ENCODE results near the gene DNAJC24. TPM values are rescaled to one million over a fixed set of nuclear protein-coding genes. Genes with fewer than 3 reads are reported as not detected.

DNAJC24 gene
- total RNA-seq, 4 donors from 2014 or later: 15.4 to 22.1 (median 19.0) TPM

DNA sequence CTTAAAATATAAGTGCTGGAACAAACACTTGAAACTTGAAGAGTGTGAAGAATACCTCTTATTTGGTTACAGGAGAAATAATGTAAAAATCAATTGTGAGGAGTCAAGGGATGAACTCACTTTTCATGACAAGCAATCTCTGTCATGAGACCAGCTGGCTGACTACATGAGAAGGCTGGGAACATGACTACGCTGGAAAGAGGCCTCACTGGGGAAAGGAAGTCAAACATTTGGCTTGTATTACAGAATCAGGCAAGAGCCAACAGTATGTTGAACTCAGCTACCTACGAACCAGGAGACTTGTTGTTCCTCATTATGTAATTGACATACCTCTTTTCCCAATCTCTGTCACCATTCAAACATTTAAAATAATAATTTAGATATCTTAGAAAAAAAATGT, 14.5 kb upstream of the DNAJC24 start:
- H3K27ac ChIP-seq: no peak overlapping the region
- H3K27me3 ChIP-seq: no peaks in the 10 kb centered on the region
- DNase-seq: no peak
- H3K36me3 ChIP-seq: no peaks in the 10 kb centered on the region
- WGBS, 2 donors: 73 to 75% methylated on average over 2 of the region's 2 CpGs
- no peak for TF ChIP-seq POLR2A (IDR thresholded peaks at IDR 0.05)
- TF ChIP-seq, protein P1, sequence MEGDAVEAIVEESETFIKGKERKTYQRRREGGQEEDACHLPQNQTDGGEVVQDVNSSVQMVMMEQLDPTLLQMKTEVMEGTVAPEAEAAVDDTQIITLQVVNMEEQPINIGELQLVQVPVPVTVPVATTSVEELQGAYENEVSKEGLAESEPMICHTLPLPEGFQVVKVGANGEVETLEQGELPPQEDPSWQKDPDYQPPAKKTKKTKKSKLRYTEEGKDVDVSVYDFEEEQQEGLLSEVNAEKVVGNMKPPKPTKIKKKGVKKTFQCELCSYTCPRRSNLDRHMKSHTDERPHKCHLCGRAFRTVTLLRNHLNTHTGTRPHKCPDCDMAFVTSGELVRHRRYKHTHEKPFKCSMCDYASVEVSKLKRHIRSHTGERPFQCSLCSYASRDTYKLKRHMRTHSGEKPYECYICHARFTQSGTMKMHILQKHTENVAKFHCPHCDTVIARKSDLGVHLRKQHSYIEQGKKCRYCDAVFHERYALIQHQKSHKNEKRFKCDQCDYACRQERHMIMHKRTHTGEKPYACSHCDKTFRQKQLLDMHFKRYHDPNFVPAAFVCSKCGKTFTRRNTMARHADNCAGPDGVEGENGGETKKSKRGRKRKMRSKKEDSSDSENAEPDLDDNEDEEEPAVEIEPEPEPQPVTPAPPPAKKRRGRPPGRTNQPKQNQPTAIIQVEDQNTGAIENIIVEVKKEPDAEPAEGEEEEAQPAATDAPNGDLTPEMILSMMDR (IDR thresholded peaks at IDR 0.05): no peak
- H3K9me3 ChIP-seq: no peaks in the 10 kb centered on the region
- intact Hi-C loops (cut with DNase I): no loop called here
- H3K4me3 ChIP-seq (replicated peaks in 1 of 3): no peak overlapping the region
- H3K4me1 ChIP-seq: no peaks in the 10 kb centered on the region

DNA sequence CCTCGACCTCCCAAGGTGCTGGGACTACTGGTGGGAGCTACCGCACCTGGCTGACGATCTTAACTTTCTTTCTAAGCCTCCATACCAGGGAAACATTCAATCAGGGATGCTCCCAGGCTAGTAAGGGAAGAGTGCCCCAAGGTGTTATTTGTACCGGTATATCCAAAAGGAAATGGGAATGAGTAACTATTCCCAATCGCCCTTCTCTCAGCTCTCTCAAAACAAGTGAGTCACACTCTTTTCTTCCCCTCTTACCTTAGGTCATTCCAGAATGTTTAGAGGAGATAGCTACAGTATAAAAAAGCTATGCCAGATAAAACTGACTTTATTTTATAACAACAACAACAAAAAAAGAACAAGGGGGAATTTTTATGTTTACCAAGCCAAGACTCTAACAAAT, 13.8 kb upstream of the DNAJC24 start:
- TF ChIP-seq, protein P1 (IDR thresholded peaks at IDR 0.05): no peak
- TF ChIP-seq POLR2A (IDR thresholded peaks at IDR 0.05): no peak
- WGBS, 2 donors: 92 to 93% methylated on average over 5 of the region's 5 CpGs
- no peak for DNase-seq

DNA sequence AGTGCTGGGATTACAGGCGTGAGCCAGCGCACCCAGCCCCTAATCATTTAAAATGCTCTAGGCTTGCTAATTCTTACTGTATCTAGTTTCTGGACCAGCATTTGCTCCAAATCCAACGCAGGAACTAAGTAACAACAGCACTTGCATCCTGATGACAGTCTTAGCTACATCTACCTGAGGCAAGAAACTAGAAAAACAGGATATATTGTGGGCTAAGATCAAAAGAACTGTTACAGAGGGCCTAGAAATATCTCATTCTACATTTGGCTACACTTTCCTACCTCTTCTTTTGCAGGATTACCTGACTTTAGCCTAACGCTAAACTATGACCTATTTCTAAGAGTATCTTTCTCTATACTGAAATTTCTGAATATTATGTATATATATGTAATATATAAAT, 7.9 kb upstream of the DNAJC24 start:
- Histone ChIP-seq H3K4me1 (no peaks in the 10 kb centered on the region), H3K9me3 (no peaks in the 10 kb centered on the region), H3K27me3 (no peaks in the 10 kb centered on the region), H3K27ac (no peak overlapping the region), H3K36me3 (no peaks in the 10 kb centered on the region), H3K4me3 (replicated peaks in 1 of 3) (no peak overlapping the region)
- WGBS, 2 donors: 88% methylated on average over 4 of the region's 4 CpGs
- DNase-seq: no peak
- intact Hi-C loops (cut with DNase I): no loop called here
- TF ChIP-seq POLR2A (IDR thresholded peaks at IDR 0.05): no peak
- TF ChIP-seq, protein P1 (IDR thresholded peaks at IDR 0.05): no peak

More for the DNA sequence above, 13.8 kb upstream of the DNAJC24 start:
- Histone ChIP-seq H3K4me3 (replicated peaks in 1 of 3) (no peak overlapping the region), H3K4me1 (no peaks in the 10 kb centered on the region), H3K9me3 (no peaks in the 10 kb centered on the region), H3K36me3 (no peaks in the 10 kb centered on the region), H3K27ac (no peak overlapping the region), H3K27me3 (no peaks in the 10 kb centered on the region)
- intact Hi-C loops (cut with DNase I): no loop called here

DNA sequence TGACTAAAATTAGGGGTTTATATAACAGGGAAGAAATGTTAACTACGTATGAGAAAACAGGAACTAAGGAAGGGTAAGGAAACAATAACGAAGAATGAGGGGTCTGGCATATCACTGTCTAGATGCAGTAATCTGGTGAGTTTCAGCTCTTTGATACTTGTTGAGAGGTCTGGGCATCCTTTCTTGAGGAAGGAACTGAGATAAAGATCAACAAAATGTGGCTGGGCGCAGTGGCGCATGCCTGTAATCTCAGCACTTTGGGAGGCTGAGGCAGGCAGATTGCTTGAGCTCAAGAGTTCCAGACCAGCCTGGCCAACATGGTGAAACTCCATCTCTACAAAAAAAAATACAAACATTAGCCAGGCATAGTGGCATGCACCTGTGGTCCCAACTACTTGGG, 2.9 kb upstream of the DNAJC24 start:
- no peaks in the 10 kb centered on the region for H3K27me3 ChIP-seq
- H3K4me3 ChIP-seq (replicated peaks in 1 of 3): no peak overlapping the region
- WGBS, 2 donors: 84 to 94% methylated on average over 4 of the region's 4 CpGs
- TF ChIP-seq, protein P1 (IDR thresholded peaks at IDR 0.05): no peak
- TF ChIP-seq POLR2A (IDR thresholded peaks at IDR 0.05): no peak
- H3K36me3 ChIP-seq: no peaks in the 10 kb centered on the region
- no peak for DNase-seq
- H3K4me1 ChIP-seq: peaks cover 0 to 4% of the 10 kb centered on the region in 2 donors
- no peak overlapping the region for H3K27ac ChIP-seq
- H3K9me3 ChIP-seq: no peaks in the 10 kb centered on the region
- intact Hi-C loops (cut with DNase I): no loop called here

DNA sequence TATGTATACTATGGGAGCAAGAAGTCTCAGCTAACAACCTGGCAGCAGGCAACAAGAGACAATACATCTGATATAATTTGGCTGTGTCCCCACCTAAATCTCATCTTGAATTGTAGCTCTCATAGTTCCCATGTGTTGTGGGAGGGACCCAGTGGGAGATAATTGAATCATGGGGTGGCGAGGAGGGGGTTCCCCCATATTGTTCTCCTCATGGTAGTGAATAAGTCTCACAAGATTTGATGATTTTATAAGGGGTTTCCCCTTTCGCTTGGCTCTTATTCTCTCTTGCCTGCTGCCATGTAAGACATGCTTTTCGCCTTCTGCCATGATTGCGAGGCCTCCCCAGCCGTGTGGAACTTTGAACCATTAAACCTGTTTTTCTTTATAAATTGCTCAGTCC, 6.2 kb downstream of the DNAJC24 start:
- intact Hi-C loops (cut with DNase I): no loop called here
- no peaks in the 10 kb centered on the region for H3K36me3 ChIP-seq
- DNase-seq: no peak
- TF ChIP-seq POLR2A (IDR thresholded peaks at IDR 0.05): no peak
- TF ChIP-seq, protein P1 (IDR thresholded peaks at IDR 0.05): no peak
- WGBS, 2 donors: 94 to 97% methylated on average over 5 of the region's 5 CpGs
- no peak overlapping the region for H3K27ac ChIP-seq
- H3K4me1 ChIP-seq: no peaks in the 10 kb centered on the region
- H3K4me3 ChIP-seq (replicated peaks in 1 of 3): no peak overlapping the region
- H3K9me3 ChIP-seq: no peaks in the 10 kb centered on the region
- no peaks in the 10 kb centered on the region for H3K27me3 ChIP-seq
